H54 (cell line): Measurements from ENCODE around the gene PCDHGB4.
"Not testable (repeated sequence)": the region's sequence is repeated elsewhere in the genome, so short reads cannot be mapped to it uniquely, and the experiment has no call there.

Experiments
- DNase-seq: peaks from one replicate; pipeline ENCODE4 v3.0.0; 2011; ENCODE audit warnings: low spot score, mixed read lengths; ENCODE audit not compliant: insufficient read length
- FAIRE-seq: peaks from 3 replicates; lab custom pipeline; 2011; peaks lifted over from hg19 to GRCh38; lab: Jason Lieb, UNC
- POLR2A ChIP-seq: IDR thresholded peaks from 2 replicates; pipeline ENCODE4 v1.6.1; 2011; ENCODE audit warnings: low read depth, mild to moderate bottlenecking, low read length

Gene PCDHGB4

DNA sequence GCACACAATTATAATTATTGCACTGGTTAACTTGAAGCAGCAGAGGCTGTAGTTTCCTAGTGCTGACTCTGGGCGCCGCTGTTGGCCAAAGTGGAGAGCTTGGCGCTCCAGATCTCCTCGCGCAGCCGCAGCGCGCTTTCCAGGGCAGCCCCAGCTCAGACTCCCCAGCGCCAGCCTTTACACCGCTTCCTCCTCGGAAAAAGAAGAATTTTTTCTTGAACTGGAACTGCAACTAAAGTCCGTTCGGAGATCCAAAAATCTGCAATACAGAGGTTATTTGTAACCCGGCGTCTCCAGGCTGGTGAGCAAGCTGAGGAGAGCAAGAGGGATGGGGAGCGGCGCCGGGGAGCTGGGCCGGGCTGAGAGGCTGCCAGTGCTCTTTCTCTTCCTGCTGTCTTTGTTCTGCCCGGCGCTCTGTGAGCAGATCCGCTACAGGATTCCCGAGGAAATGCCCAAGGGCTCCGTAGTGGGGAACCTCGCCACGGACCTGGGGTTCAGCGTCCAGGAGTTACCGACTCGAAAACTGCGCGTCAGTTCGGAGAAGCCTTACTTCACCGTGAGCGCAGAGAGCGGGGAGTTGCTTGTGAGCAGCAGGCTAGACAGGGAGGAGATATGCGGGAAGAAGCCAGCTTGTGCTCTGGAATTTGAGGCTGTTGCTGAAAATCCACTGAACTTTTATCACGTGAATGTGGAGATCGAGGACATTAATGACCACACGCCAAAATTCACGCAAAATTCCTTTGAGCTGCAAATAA, at the start of gene PCDHGB4:
Gene PCDHGB4, plus strand, starts transcription at position 142 of the 755 bp plus-strand sequence. Its CDS starts 187 bp downstream, at position 329.
- FAIRE-seq, DNase-seq: not testable (repeated sequence)

- DNase-seq: no peak
- FAIRE-seq: no peak
- TF ChIP-seq POLR2A: no peak
These were observed 48.8 kb upstream of the PCDHGB4 start, which contains the start of gene PCDHGA2 for GRCh38 chr5:141338538-141339306. TSS of gene PCDHGA2 (plus strand) at chr5:141338760.

GRCh38 chr5:141340781-141341354, 46.6 kb upstream of the PCDHGB4 start:
- DNase-seq, FAIRE-seq: not testable (repeated sequence)

- TF ChIP-seq POLR2A: no peak
- DNase-seq (no peak), FAIRE-seq (no peak)
These were observed 44.7 kb upstream of the PCDHGB4 start for GRCh38 chr5:141342773-141343172.

- TF ChIP-seq POLR2A: no peak
- DNase-seq (no peak), FAIRE-seq (no peak)
These were observed 44.1 kb upstream of the PCDHGB4 start, which contains the start of gene PCDHGA3 for GRCh38 chr5:141343242-141343952. TSS of gene PCDHGA3 (plus strand) at chr5:141343829. CDS start at chr5:141344034, 205 bp downstream.

GRCh38 chr5:141343953-141344463, 43.5 kb upstream of the PCDHGB4 start:
- no peak for FAIRE-seq
- no peak for DNase-seq
- TF ChIP-seq POLR2A: no peak

- DNase-seq (no peak), FAIRE-seq (no peak)
- no peak for TF ChIP-seq POLR2A
These were observed 42.2 kb upstream of the PCDHGB4 start for GRCh38 chr5:141345327-141345726.

DNA sequence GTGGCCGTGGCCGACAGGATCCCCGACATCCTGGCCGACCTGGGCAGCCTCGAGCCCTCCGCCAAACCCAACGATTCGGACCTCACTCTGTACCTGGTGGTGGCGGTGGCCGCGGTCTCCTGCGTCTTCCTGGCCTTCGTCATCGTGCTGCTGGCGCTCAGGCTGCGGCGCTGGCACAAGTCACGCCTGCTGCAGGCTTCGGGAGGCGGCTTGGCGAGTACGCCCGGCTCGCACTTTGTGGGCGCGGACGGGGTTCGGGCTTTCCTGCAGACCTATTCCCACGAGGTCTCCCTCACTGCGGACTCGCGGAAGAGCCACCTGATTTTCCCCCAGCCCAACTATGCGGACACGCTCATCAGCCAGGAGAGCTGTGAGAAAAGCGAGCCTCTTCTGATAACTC, 41.5 kb upstream of the PCDHGB4 start:
- DNase-seq, FAIRE-seq: not testable (repeated sequence)

GRCh38 chr5:141349917-141350619, 37.4 kb upstream of the PCDHGB4 start, which contains the start of gene PCDHGB1:
TSS of gene PCDHGB1 (plus strand) at chr5:141350099. CDS start at chr5:141350261, 162 bp downstream.
- FAIRE-seq (no peak), DNase-seq (peak; percentile 45)
- TF ChIP-seq POLR2A: no peak

GRCh38 chr5:141351591-141351990, 35.9 kb upstream of the PCDHGB4 start:
- no peak for TF ChIP-seq POLR2A
- no peak for FAIRE-seq
- DNase-seq: no peak

GRCh38 chr5:141354900-141355469, 32.5 kb upstream of the PCDHGB4 start, which contains the start of gene PCDHGA4:
TSS of gene PCDHGA4 (plus strand) at chr5:141355021. CDS start at chr5:141355108, 87 bp downstream.
- no peak for FAIRE-seq
- TF ChIP-seq POLR2A: no peak
- peak; percentile 24 for DNase-seq

- FAIRE-seq: no peak
- no peak for TF ChIP-seq POLR2A
- no peak for DNase-seq
These were observed 31.9 kb upstream of the PCDHGB4 start for GRCh38 chr5:141355641-141356040.

DNA sequence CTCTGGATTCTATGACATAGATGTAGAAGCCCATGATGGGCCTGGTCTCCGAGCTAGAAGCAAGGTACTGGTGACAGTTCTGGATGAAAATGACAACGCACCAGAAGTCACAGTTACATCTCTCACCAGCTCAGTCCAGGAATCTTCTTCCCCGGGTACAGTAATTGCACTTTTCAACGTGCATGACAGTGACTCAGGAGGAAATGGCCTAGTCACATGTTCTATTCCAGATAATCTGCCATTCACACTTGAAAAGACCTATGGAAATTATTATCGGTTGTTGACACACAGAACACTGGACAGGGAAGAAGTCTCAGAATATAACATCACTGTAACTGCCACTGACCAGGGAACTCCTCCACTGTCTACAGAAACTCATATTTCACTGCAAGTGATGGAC, 31.4 kb upstream of the PCDHGB4 start:
- DNase-seq (no peak), FAIRE-seq (no peak)
- TF ChIP-seq POLR2A: no peak
